Glomerular visceral epithelial cell (primary cell): ENCODE results near the gene CUZD1.

Experiments
- DNase-seq: peaks from one replicate; pipeline ENCODE4 v3.0.0-alpha.2; 2016; ENCODE audit errors: extremely low spot score

CUZD1 gene

DNA sequence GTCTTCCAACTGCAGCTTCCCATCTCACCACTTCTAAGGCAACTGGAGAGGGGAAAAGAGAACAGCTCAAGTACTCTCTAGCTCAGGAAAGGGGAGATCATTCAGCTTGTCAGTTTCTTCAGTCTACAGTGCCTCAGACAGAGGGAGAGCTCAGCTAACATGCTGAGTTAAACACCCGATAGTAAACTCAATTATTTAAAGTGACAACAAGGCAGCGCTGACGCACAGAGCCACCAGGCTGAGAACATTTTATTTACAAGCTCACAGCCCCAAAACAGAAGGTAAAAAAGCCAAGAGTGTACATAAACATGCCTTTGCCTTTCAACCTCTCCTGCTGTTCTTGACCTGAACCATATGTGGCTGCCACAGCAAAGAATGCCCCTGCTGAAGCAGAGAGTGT is 10.1 kb upstream of the CUZD1 start:
- DNase-seq = no peak

GRCh38 chr10:122854648-122855047 is 9.0 kb upstream of the CUZD1 start:
- DNase-seq = peak; percentile 59

DNA sequence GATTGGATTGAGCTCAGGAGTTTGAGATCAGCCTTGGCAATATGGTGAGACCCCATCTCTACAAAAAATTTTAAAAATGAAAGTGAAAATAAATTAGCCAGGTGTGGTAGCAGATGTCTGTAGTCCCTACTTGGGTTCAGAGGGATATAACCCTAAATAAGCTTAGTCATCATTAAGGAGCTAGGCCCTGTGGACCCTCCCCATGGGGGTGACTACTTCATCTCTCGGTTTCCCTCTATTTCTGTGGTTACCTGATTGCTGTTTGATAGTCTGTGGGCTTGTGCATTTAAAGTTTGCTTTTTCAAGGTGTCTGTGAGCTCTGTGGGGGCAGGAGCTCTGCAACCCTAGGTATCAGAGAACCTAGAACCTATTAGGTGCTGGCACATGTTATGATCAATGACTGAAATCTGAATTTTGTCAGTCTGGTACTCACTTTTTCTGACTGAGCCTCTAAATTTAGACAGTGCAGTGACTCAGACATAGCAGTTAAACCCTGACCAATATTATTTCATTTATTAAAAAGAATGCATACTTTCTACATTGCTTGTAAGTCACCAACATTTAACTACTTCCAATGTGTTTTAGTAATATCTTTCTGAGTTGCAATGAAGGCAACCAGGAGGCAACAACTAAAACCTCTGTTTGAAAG is 8.1 kb upstream of the CUZD1 start:
- DNase-seq = no peak

DNA sequence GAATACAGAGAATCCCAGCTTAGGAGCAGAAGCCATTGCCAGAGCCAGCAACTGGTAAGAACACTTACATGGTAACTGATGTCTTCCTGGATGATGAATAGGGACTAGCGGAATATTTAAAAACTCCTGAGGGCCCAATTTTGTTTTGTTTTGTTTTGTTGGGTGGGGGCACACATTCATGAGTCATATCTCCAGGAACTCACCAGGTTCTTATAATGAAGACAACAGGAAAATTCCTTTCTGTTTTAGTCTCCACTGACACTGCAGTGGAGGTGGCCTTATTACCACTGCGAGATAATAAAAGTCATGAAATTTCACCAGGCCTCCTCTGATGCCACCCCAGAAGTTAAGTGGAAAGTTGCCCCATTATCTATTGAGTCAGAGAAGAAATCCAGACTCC is 6.6 kb upstream of the CUZD1 start:
- DNase-seq = peak; percentile 24

DNA sequence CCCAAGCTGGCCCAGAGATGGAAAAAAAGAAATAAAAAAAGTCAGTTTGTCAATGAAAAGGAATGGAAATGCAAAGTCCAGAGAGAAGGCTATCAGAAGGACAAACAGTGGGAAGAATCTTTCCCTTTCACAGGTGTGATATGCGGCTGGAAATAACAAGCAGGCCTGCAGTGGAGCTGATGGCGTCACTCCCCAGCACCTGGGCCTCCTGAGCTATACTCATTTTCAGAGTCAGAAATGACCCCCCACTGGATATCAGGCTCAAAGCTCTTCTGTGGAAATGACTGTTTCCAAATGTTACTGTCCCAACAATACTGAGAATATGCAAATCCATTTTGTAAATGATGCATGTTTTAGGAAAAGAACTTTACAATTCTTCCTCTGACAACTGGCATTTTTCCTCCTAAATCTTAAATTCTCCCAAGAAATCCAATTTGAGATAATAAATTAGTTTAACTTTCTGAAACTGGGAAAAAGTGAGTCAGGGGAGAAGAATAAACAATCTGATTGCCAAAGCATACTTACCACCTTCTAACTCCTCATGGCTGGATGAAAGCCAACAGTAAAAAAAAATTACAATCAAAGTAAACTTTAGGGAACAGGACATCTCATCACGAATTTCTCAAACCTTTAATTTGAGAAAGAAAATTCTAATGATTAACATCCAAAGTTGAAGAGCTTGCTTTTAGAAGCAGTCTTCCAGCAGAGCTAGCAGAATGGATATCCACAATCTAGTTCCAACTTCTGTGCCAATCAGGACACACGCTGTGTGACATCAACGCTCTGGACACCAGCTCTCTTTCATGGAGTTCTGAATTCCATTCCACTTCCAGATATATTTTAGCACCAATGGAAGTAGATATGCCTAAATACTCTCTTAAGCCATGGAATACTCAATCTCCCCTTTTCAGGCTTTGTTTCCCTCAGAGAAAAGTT is 5.3 kb upstream of the CUZD1 start:
- no peak for DNase-seq

GRCh38 chr10:122849900-122850605 is 4.4 kb upstream of the CUZD1 start:
- DNase-seq = no peak

DNA sequence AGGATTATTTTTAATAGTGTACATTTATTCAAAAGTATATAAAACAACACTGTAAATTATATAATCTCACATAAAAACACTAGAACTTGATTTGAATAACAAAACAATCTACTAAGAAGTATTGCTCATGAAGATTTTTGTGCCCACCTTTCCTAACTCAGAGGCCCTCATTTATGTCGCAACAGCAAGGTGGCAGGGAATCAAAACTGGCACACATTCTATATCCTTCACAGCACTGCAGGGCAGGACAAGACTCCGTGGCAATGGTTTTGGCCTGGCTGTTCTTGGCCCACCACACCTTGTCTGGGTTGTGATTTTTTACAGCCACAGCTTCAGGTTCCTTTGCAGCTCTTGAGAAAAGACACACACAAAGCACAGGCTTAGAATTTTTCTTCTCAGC is 3.4 kb upstream of the CUZD1 start:
- DNase-seq = no peak

- DNase-seq = peak; percentile 22
Measured at GRCh38 chr10:122847782-122848604, 2.3 kb upstream of the CUZD1 start.

GRCh38 chr10:122844146-122844545 is 1.5 kb downstream of the CUZD1 start:
- DNase-seq = no peak

DNA sequence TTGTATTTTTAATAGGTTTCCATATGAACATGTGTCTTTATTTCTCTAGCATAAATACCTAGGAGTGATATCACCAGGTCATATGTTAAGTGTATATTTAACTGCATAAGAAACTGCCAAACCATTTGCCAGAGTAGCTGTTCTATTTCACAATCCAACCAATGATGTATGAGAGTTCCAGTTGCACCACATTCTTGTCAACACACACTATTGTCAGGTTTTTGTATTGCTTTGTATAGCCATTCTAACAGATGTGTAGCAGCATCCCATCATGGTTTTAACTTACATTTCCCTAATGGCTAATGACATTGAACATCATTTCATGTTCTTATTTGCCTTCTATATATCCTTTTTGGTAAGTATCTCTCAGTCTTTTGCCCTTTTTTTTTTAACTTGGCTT is 4.1 kb downstream of the CUZD1 start:
- DNase-seq = no peak

- no peak for DNase-seq
Measured at GRCh38 chr10:122839505-122839904, 6.2 kb downstream of the CUZD1 start.

- no peak for DNase-seq
Measured at GRCh38 chr10:122838880-122839279, 6.8 kb downstream of the CUZD1 start.

DNA sequence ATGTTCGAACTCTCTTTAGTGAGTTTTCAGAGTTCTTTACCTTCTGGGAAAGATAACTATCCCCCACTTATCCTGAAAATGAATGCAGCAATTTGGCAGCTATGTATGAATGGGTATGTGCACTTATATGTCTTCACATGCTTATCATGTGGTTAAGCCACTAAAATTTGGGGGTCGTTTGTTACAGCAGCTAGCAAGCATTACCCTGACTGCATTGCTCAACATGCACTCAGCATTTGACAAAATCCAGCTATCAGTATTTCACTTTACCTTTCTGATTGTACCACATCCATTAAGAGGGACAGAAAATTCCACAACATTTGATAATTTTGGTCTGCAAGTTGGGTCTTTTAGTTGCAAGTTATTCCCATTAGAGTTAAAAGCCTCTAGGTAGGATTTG is 9.7 kb downstream of the CUZD1 start:
- DNase-seq = no peak

DNA sequence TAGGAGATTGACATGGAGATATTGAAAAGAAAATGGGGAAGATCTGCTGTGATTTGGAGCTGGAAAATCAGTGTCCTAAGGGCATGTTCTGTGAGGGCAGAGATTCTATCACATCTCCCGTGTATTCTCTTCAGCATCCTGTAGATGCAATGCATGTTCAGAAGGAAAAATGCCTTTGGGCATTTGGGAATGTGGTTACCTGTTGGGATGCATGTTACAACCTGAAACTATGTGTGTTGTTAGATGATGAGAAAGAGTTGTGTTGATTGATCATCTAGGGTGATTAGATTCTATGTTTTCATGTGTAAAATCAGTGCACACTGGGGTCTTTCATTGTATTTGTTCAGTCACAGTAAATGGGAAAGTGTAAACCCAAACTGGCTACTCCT is 14.7 kb downstream of the CUZD1 start:
- DNase-seq = no peak

DNA sequence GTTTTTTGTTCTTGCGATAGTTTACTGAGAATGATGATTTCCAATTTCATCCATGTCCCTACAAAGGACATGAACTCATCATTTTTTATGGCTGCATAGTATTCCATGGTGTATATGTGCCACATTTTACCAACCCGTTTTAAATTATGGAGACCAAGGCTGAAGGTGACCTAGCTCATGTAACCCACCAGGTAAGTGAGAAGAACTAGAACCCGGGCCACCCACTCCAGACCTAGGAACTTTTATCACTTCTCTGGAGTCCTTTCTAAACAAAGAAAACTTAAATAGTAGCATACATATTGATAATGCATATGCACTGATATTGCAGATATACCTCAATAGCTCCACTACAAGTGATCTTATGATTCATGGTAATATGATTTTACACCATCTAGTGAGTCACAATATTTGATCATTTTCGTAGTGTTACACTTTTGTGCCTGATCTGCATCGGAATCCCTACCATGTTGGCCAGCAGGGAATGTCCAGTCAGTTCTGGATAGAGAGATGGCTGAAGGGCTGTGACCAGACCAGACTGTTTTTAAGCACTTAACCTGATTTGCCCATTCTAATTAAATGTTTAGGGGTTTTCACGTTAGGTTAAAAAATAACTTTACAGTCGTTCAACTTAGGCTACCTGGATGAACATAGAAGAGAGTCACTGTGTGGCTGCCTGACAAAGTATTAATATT is 15.2 kb downstream of the CUZD1 start:
- no peak for DNase-seq

GRCh38 chr10:122829454-122829853 is 16.2 kb downstream of the CUZD1 start:
- DNase-seq = no peak

DNA sequence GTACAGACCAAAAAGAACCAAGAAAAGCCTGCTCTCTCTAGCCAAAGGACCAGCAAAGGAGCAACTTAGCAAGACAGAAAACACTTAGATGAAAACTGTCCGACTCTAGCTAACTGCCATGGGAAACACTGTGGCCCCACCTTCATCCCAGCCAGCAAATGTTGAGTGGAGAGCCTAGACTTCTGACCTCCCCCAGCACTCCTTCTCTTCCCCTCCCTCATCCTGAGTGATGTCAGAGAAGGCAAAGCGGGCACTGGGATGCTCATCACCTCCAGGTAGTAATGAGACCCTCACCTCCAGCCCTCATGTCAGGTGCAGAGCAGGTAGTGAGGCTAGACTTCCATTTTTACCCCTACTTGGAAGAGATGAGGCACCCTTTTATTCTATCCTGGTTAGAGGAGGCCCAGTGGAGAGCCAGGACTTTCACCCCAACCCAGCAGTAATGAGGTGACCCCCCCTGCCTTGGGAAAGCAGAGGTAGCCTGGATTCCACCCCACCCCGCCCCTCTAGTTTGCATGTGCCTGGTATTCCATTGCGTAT is 16.9 kb downstream of the CUZD1 start:
- DNase-seq = no peak

GRCh38 chr10:122827302-122827701 is 18.4 kb downstream of the CUZD1 start:
- no peak for DNase-seq

DNA sequence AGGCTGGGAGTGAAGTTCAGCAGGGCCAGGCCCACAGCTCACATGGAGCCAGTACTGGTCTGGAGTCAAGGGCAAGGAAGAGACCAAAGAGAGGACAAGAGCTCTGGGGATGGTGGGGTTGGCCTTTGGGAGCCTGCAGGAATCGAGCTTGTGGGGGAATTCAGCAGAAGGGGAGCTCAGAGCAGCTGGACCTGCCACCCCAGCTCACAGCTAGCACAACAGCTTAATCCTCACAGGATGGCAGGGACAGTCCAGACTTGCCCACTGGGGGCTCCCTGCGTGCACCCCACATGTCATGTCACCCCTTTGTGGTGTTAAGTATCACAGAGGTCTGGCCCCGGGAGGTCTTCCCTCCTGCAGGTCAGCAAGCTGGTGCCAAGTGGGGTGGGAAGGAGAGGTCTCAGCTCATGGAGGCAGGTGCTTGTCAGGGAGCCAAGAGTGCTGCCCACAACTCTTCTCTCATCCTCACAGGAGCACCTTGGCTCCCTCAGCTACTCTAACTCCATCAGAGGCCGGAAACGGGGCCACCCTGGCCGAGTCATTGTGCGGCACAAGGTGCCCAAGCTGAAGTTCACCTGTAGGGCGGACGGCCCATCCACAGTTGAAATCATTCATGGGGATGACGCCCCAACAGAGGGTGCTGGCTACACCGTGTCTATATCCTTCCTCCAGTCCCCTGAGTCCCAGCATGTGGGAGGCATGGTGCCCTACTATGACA is 22.5 kb downstream of the CUZD1 start:
- DNase-seq = no peak

- DNase-seq = no peak
Measured at GRCh38 chr10:122821808-122822207, 23.8 kb downstream of the CUZD1 start.
